ENCODE results near the gene SHC4. TPM values are rescaled to one million over a fixed set of nuclear protein-coding genes. Genes with fewer than 3 reads are reported as not detected.

Gene SHC4
- total and polyA plus RNA-seq, 2 of the 8 experiments (the other 6 are each of a cell fraction or from before 2014, with no cell fraction given): 0.15 to 0.30 TPM

GRCh38 chr15:48781017-48781416, 182.7 kb downstream of the SHC4 start:
- Histone ChIP-seq H3K9me3 (ENCODE audit: insufficient read depth in 2 of 2, low read depth in 1 of 2, low read length in 1 of 2) (no peaks in the 10 kb centered on the region), H4K5ac (ENCODE audit: insufficient read length, low read depth, low read length) (no peak overlapping the region), H3K36me3 (ENCODE audit: control insufficient read depth in 2 of 4, insufficient read depth in 4 of 4, low read length in 3 of 4) (peaks cover 0 to 29% (median 16%) of the 10 kb centered on the region in 4 experiments; a peak in 6 of 8 replicates), H2AFZ (ENCODE audit: low read length) (no peak overlapping the region), H3K4ac (replicated peaks; ENCODE audit: insufficient read length, low read depth, low read length) (no peak overlapping the region), H2AK5ac (ENCODE audit: low read depth, low read length) (no peak overlapping the region), H3K4me1 (replicated peaks in 1 of 4; ENCODE audit: control insufficient read depth in 3 of 4, insufficient read depth in 4 of 4, low read length in 3 of 4) (no peaks in the 10 kb centered on the region), H2BK12ac (ENCODE audit: low read depth, low read length) (no peak overlapping the region), H2BK15ac (ENCODE audit: low read length) (no peak overlapping the region), H3K18ac (ENCODE audit: extremely low read depth, low read length) (no peak overlapping the region), H4K91ac (replicated peaks; ENCODE audit: insufficient read length, low read length) (no peak overlapping the region), H3K79me1 (ENCODE audit: low read depth, low read length) (no peaks in the 10 kb centered on the region), H4K8ac (ENCODE audit: extremely low read depth, insufficient read depth, low read length) (no peak overlapping the region), H4K20me1 (replicated peaks in 1 of 2; ENCODE audit: control insufficient read depth in 1 of 2, insufficient read depth in 2 of 2, low read length in 2 of 2) (peaks cover 0 to 2% of the 10 kb centered on the region in 2 experiments), H2BK5ac (ENCODE audit: low read depth, low read length) (no peak overlapping the region), H3K23ac (ENCODE audit: insufficient read length) (no peak overlapping the region), H2BK20ac (ENCODE audit: low read length) (no peak overlapping the region), H3K27ac (ENCODE audit: low read depth, low read length) (no peak overlapping the region), H3K79me2 (ENCODE audit: control insufficient read depth in 1 of 2, insufficient read depth in 2 of 2, low read length in 2 of 2) (no peaks in the 10 kb centered on the region), H3K4me3 (ENCODE audit: extremely low read depth in 1 of 4, insufficient read depth in 2 of 4, low read depth in 3 of 4, low read length in 4 of 4) (no peak overlapping the region), H3K9ac (replicated peaks in 1 of 4; ENCODE audit: extremely low read depth in 1 of 4, low read depth in 3 of 4, low read length in 3 of 4) (no peak overlapping the region), H3K27me3 (replicated peaks in 1 of 4; ENCODE audit: control insufficient read depth in 3 of 4, extremely low read depth in 1 of 4, insufficient read depth in 3 of 4, low read length in 3 of 4) (no peaks in the 10 kb centered on the region), H3K23me2 (ENCODE audit: low read depth, low read length) (no peaks in the 10 kb centered on the region; the same call in 1 of the 2 replicates), H3K56ac (replicated peaks; ENCODE audit: insufficient read length, low read depth, low read length) (no peak overlapping the region), H2BK120ac (replicated peaks; ENCODE audit: low read depth, low read length) (no peak overlapping the region), H3K4me2 (ENCODE audit: insufficient read depth in 1 of 2, low read depth in 2 of 2, low read length in 2 of 2) (no peak overlapping the region), H3K14ac (ENCODE audit: insufficient read length) (no peak overlapping the region)
- FAIRE-seq (no peak), DNase-seq (ENCODE audit: low read depth in 1 of 2, low spot score in 2 of 2) (no peak)
- CTCF ChIA-PET (ENCODE audit: partially characterized antibody): no interaction called here
- 89% methylated on average over 2 of the region's 2 CpGs; no CpG with 5 or more reads in 1 of the 2 experiments for WGBS, 2 experiments (ENCODE audit: extremely low coverage in 1 of 2, insufficient coverage in 1 of 2, insufficient read length in 1 of 2, insufficient replicate concordance in 2 of 2, low coverage in 1 of 2, low lambda C conversion rate in 2 of 2, missing lambda C conversion rate in 1 of 2)
- POLR2A ChIA-PET (ENCODE audit: partially characterized antibody): no interaction called here
- no peak for TF ChIP-seq EP300 (IDR thresholded peaks at IDR 0.05; ENCODE audit: borderline replicate concordance in 1 of 2, low read depth in 2 of 2, low read length in 2 of 2)
- TF ChIP-seq TBP (IDR thresholded peaks at IDR 0.05; ENCODE audit: low read depth, low read length): no peak
- no peak for TF ChIP-seq E2F6 (IDR thresholded peaks at IDR 0.05)
- TF ChIP-seq USF2 (IDR thresholded peaks at IDR 0.05; ENCODE audit: low read length): no peak
- no peak for TF ChIP-seq ASH2L (IDR thresholded peaks at IDR 0.05; ENCODE audit: low read length)
- TF ChIP-seq PHF8 (conservative IDR thresholded peaks at IDR 0.05; ENCODE audit: low read depth, low read length): no peak
- no peak for TF ChIP-seq CHD2 (IDR thresholded peaks at IDR 0.05; ENCODE audit: low read length)
